Glomerular visceral epithelial cell (primary cell): ENCODE data around the gene SH2D4B.
A peak's percentile ranks its signal among the peaks of the same experiment; 100 is the strongest.

Source experiments
- DNase-seq: peaks from one replicate; pipeline ENCODE4 v3.0.0-alpha.2; 2016; ENCODE audit errors: extremely low spot score

The SH2D4B gene

DNA sequence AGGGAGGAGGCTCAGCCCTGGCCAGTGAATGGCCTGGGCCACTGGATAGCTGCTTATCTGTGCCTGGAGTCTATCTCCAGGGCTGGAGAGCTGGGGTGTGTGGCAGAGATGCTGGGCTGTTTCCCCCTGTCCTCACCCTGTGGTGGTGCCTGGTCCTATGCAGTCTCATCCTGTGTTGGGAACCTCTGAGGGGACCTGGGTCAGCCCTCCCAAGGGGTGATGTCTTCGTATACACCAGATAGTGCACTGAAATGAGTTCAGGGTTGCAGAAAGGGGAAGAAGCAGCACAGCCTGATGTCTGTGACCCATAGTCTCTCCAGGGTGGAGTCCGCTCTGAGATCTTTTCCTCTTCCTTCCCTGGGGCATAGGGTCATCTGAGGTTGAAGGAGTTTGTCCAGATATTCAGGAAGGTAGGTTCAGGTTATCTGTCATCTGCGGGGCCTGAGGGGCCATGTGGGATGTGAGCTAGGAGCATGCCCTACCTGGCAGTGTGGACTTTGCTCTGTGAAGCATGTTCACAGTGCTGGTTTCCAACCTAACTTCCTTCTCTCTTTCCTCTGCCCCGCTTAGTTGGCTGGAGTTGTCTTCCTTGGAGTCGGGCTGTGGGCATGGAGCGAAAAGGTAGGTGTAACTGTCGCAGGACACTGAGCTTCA, 33.4 kb upstream of the SH2D4B start:
- no peak for DNase-seq

- peak; percentile 35 for DNase-seq
Measured at GRCh38 chr10:80504897-80505465, 32.7 kb upstream of the SH2D4B start.

DNA sequence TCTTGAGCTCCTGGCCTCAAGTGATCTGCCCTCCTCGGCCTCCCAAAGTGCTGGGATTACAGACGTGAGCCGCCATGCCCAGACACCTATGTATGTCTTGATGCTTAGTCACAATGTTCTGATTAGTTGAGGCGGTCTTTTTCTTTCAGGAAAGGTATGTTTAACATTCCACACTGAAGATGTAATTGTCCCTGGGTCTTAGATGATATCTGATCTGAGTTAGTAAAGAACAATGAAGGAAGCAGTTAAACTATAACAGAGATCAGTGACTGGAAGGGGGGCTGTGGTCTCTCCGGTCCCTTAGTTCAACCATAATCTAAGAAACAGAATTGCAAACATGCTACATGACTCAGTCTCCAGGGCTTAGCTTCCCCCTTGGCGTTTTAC, 31.5 kb upstream of the SH2D4B start:
- peak; percentile 96 for DNase-seq

DNA sequence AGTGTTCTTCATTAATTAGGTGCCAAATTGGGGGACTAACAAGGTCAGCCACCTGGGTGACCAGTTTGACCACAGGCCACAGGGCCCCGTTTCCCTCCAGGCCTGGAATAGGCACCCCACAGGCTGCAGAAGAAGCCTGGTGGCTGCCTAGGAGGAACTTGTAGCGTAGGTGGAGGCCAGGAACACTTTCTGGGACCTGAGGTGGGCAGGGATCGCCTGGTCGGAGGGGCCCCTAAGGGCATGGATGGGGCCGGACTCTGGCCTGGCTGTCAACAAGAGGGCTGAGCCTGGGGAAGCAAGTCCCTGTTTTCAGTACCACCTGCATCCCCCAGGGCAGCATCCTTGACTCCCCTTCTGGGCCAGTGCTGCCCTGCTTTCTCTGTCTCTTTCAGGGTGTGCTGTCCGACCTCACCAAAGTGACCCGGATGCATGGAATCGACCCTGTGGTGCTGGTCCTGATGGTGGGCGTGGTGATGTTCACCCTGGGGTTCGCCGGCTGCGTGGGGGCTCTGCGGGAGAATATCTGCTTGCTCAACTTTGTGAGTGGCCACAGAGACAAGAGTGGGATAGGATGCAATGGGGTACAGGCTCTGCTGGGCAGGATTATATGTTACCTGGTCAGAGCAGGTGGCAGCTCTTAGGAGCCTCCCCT, 30.7 kb upstream of the SH2D4B start:
- no peak for DNase-seq

DNA sequence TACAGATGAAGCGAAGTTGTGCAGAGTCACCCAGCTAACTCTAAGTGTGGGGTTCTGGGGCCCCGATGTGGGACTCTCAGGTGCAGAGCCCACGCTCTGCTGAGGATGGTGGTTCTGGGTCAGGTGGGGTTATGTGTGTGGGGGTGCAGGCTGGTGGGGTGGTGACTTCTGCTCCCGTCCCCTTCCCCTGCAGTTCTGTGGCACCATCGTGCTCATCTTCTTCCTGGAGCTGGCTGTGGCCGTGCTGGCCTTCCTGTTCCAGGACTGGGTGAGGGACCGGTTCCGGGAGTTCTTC, 28.6 kb upstream of the SH2D4B start:
- DNase-seq, result no peak

DNA sequence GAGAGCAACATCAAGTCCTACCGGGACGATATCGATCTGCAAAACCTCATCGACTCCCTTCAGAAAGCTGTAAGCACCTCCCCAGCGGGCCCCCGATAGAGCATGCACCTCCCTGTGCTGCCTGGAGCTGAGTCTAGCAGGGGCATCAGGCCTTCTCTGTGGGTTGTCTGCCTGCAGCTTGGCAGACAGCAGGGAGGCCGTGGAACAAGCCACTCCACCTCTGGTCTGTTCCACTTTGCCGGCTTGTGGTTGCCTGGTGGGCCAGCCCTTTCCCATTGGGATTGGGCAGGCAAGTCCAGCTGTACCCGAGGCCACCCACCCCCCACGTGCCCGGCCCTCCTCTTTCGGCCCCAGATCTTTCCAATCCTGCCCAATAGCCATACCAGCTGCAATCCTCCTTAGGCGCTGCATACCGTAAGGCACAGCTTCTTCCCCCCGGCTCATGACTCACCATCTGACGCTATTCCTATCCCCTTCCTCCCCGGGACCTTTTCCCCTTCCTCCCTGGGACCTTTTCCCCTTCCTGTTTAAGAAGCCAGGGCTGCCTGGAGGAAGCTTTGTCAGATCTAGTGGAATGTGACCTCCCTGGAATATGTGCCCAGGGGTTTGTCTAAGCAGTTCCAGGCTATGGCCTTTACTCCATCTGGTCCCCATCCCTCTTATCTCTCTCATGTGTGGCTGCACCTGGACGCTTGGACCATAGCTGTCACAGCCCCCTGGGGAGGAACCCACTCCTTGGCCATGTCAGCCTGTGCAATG, 28.1 kb upstream of the SH2D4B start:
- DNase-seq, result peak; percentile 94

DNA sequence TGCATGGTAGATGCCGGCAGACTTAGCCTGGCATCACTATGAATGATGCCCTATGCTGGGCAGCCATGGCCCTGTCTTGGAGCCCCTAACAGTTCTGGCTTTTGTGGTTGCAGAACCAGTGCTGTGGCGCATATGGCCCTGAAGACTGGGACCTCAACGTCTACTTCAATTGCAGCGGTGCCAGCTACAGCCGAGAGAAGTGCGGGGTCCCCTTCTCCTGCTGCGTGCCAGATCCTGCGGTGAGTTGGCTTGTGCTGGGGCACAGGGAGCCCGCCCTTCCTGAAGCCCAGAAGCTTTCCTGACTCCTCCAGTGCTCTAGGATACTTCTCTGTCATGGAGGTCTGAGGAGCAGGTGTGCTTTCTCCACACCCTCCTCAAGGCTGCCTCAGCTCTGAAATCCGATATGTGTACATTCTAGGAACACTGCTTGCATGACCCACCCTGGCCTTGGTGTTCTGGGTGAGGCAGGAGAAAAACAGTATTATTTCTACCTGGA, 25.6 kb upstream of the SH2D4B start:
- no peak for DNase-seq

- DNase-seq, result no peak
Measured at GRCh38 chr10:80513106-80513505, 24.6 kb upstream of the SH2D4B start.

DNA sequence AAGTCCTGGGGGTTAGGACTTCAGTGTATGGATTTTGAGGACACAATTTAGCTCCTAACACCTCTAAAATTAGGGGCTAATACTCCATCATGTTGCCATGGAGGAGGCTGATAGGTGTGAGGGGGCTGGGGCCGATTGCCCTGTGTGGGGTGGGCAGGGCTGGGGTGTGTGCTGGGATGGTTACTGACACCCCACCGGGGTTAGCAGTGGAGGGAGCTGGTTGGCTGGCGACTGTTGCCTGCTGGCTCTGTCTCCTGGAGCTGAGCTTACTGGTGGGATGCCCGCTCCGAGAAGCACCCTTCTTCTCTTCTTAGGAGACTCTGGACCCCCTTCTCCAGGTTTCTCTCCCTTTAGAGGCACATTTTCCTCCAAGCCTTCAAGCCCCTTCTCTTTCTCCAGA, 22.2 kb upstream of the SH2D4B start:
- no peak for DNase-seq

DNA sequence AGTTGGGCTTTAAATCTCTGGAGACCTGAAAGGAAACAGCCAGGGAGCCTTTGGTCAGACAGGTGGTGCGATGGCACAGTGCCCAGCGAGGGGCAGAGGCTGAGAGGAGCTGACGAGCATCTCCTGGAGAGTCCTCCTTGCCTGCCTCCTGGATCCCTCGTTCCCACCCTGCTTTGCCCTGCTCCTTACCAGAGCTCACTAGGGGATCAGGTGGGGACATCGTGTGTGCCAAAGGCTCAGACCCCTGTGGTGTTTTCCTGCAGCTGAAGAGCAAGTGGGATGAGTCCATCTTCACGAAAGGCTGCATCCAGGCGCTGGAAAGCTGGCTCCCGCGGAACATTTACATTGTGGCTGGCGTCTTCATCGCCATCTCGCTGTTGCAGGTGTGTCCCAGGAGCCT, 21.8 kb upstream of the SH2D4B start:
- DNase-seq, result no peak

DNA sequence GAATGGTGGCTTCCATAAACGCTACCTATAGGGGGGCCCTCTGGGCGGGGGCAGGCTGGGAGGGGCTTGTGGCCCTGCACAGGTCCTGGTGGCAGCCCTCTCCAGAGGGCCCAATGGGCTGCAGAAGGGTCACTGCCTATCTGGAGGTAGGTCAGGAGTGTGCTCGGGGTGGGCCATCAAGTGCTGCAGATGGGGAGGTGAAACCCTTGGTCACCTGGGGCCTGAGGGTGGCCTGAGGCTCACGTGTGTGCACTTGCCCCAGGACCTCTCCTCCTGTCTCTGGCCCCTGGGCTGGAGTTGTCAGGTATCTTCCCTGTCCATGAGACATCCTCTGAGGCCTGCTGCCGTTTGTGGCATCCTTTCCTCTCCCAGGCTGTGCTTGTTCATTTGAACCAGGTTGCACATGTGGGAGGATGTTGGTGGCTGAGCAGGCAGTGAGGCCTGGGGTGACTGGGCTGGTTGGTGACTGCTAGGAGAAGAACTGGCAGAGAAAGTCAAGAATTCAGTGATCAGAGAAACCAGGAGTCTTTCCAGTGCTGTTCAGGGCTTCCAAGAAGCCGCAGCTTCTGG, 21.1 kb upstream of the SH2D4B start:
- no peak for DNase-seq

DNA sequence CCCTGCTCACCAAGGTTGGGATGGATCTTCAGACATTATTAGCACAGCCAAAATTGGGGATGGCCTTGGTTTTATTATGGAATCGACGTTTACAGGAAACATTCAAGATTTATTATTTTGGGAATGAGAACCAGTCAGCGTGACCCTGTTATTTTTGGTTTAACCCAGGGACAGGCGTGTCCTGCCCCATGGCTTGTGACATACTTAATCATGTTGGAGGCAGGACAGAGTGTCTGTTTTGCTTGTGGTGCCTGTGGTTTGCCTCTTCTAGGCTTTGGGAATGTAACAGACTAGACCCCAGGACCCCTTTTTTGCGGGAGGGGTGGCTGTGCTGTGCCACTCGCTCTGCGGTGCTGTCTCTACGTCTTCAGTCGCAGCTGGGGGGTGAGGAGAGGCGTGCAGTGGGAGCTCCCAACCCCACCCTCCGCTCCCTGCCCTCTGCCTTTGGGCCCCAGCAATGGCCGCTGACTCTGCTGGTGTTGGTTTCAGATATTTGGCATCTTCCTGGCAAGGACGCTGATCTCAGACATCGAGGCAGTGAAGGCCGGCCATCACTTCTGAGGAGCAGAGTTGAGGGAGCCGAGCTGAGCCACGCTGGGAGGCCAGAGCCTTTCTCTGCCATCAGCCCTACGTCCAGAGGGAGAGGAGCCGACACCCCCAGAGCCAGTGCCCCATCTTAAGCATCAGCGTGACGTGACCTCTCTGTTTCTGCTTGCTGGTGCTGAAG, 20.1 kb upstream of the SH2D4B start:
- no peak for DNase-seq

DNA sequence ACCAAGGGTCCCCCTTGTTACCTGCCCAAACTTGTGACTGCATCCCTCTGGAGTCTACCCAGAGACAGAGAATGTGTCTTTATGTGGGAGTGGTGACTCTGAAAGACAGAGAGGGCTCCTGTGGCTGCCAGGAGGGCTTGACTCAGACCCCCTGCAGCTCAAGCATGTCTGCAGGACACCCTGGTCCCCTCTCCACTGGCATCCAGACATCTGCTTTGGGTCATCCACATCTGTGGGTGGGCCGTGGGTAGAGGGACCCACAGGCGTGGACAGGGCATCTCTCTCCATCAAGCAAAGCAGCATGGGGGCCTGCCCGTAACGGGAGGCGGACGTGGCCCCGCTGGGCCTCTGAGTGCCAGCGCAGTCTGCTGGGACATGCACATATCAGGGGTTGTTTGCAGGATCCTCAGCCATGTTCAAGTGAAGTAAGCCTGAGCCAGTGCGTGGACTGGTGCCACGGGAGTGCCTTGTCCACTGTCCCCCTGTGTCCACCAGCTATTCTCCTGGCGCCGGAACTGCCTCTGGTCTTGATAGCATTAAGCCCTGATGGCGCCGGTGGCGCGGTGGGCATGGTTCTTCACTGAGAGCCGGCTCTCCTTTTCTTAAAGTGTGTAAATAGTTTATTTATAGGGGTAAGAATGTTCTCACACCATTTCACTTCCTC, 19.4 kb upstream of the SH2D4B start:
- no peak for DNase-seq

GRCh38 chr10:80518807-80519360, 18.8 kb upstream of the SH2D4B start:
- no peak for DNase-seq

DNA sequence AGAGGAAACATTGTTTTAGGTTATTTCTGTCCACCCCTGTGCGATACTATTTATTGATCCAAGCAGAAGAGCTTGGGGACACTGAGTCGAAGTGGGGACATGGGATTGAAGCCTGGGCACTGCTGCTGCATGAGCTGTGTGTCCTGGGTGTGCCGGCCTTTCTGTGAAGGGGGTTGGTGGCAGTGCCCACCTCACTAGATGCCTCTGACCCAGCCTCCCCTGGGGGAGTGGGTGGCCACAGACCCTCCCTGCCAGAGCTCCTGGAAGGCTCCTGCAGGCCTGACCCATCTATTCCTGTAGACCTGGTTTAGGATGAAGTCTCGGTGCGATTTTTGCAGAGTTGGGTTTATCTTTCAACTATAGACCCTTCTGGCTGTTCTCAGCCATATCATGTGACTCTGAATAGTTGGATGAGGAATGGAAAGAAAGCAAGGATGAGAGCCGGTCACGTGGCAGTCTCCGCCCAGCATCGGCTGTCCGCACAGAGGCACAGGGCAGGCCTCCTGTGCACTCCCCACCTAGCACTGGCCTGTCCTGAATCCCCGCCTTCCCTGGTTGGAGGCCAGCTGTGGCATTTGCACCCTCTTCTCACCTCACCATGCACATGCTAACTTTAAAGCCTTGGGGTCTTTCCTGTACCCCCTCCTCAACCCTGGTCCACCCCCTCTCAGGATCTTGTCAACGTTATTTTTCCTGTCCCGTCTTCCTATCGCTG, 17.6 kb upstream of the SH2D4B start:
- no peak for DNase-seq

GRCh38 chr10:80520661-80521470, 16.8 kb upstream of the SH2D4B start:
- DNase-seq, result no peak

GRCh38 chr10:80522756-80523363, 14.8 kb upstream of the SH2D4B start:
- no peak for DNase-seq

- no peak for DNase-seq
Measured at GRCh38 chr10:80523773-80524172, 13.9 kb upstream of the SH2D4B start.
